HepG2 (cell line): ENCODE results near the gene NFKBIZ. TPM values are rescaled to one million over a fixed set of nuclear protein-coding genes. Genes with fewer than 3 reads are reported as not detected.

Experiments used
- EEA1 ChIP-seq: sonication (generic); formaldehyde crosslinking; IDR thresholded peaks from 2 replicates; pipeline ENCODE4 v1.5.1; 2020; ENCODE audit warnings: mild to moderate bottlenecking, missing genetic modification reagents, borderline replicate concordance
- ETV5 ChIP-seq: IDR thresholded peaks from 2 replicates; pipeline ENCODE4 v1.6.1; 2018; ENCODE audit warnings: missing biosample characterization, missing genetic modification reagents, inconsistent platforms, borderline replicate concordance
- KAT7 ChIP-seq: IDR thresholded peaks from 2 replicates; pipeline ENCODE4 v1.6.1; 2018; ENCODE audit warnings: borderline replicate concordance, missing compliant biosample characterization
- MED8 ChIP-seq: sonication (generic); formaldehyde crosslinking; IDR thresholded peaks from 2 replicates; pipeline ENCODE4 v1.8.1; 2023; ENCODE audit warnings: mild to moderate bottlenecking, missing genetic modification reagents; ENCODE audit not compliant: insufficient replicate concordance
- POLR2AphosphoS5 ChIP-seq: IDR thresholded peaks from 2 replicates; pipeline ENCODE4 v1.6.1; 2012; ENCODE audit warnings: low read depth, low read length
- SAFB2 ChIP-seq: sonication (generic); formaldehyde crosslinking; IDR thresholded peaks from 2 replicates; pipeline ENCODE4 v1.5.1; 2020; ENCODE audit warnings: missing genetic modification reagents, low read depth, mild to moderate bottlenecking, borderline replicate concordance
- SIX1 ChIP-seq: sonication (generic); formaldehyde crosslinking; IDR thresholded peaks from 2 replicates; pipeline ENCODE4 v1.4.0; 2020; ENCODE audit warnings: missing genetic modification reagents, borderline replicate concordance
- STAG1 ChIP-seq: sonication (generic); formaldehyde crosslinking; IDR thresholded peaks from 2 replicates; pipeline ENCODE4 v1.4.0; 2020; ENCODE audit warnings: missing genetic modification reagents
- XRCC5 ChIP-seq: fragments of 200-400 bp; formaldehyde crosslinking; optimal IDR thresholded peaks from 2 replicates; pipeline ENCODE3; 2017; ENCODE audit warnings: mild to moderate bottlenecking, low read length
- ZNF282 ChIP-seq: fragments of 450-650 bp; IDR thresholded peaks from 2 replicates; pipeline ENCODE4 v1.6.1; 2018; ENCODE audit not compliant: partially characterized antibody
- ZNF33A ChIP-seq: sonication (generic); formaldehyde crosslinking; IDR thresholded peaks from 2 replicates; pipeline ENCODE4 v1.5.1; 2020; ENCODE audit warnings: missing genetic modification reagents, mild to moderate bottlenecking, moderate library complexity, borderline replicate concordance
- ZNF431 ChIP-seq: sonication (generic); formaldehyde crosslinking; IDR thresholded peaks from 2 replicates; pipeline ENCODE4 v1.9.0; 2022; ENCODE audit warnings: missing genetic modification reagents, low read depth, mild to moderate bottlenecking, borderline replicate concordance
- ZNF572 ChIP-seq: sonication (generic); formaldehyde crosslinking; IDR thresholded peaks from 2 replicates; pipeline ENCODE4 v1.5.1; 2020; ENCODE audit warnings: mild to moderate bottlenecking, missing genetic modification reagents
- polyA plus RNA-seq, 8 experiments: library from polyadenylated mRNA; depleted of rRNA in 3 of 8; stranded (reverse) in 7 of 8; unstranded in 1 of 8; fragments of >200 nt; fragmentation: Illumina TruSeq in 4 of 8; extraction: Trizol in 4 of 8; gene quantifications; 2 replicates each; pipeline versions ENCODE4 v1.2.1 to v1.2.3, GENCODE V29; 2011 to 2016; ENCODE audit warnings: low read depth in 4 of 8, missing spikeins in 1 of 8, mixed read lengths in 1 of 8; ENCODE audit not compliant: insufficient read depth in 1 of 8
- total RNA-seq, 5 experiments: library from RNA; depleted of rRNA; stranded (reverse); fragments of >200 nt; fragmentation: Illumina TruSeq; extraction: Trizol; gene quantifications; 2 replicates each; pipeline ENCODE4 v1.2.3, GENCODE V29; 2016; ENCODE audit warnings: low read depth in 1 of 5
- TF ChIP-seq, protein P1 (sequence below): sonication (generic); formaldehyde crosslinking; IDR thresholded peaks from one replicate; pipeline ENCODE4 v1.5.1; 2020; ENCODE audit warnings: mild to moderate bottlenecking, missing genetic modification reagents; ENCODE audit errors: not compliant biosample characterization
- TF ChIP-seq, protein P2 (sequence below): sonication (generic); formaldehyde crosslinking; IDR thresholded peaks from 2 replicates; pipeline ENCODE4 v1.8.0; 2022; ENCODE audit warnings: mild to moderate bottlenecking, missing genetic modification reagents, moderate library complexity
- TF ChIP-seq, protein P3 (sequence below): IDR thresholded peaks from 2 replicates; pipeline ENCODE4 v1.6.1; 2012; ENCODE audit warnings: inconsistent platforms
- TF ChIP-seq, protein P4 (sequence below): sonication (generic); formaldehyde crosslinking; IDR thresholded peaks from 2 replicates; pipeline ENCODE4 v1.9.0; 2021; ENCODE audit warnings: missing genetic modification reagents, mild to moderate bottlenecking, borderline replicate concordance

Gene NFKBIZ
- total and polyA plus RNA-seq, 2 of the 13 experiments (the other 11 are each of a cell fraction or from before 2014, with no cell fraction given) = 25.9 to 60.6 TPM

DNA sequence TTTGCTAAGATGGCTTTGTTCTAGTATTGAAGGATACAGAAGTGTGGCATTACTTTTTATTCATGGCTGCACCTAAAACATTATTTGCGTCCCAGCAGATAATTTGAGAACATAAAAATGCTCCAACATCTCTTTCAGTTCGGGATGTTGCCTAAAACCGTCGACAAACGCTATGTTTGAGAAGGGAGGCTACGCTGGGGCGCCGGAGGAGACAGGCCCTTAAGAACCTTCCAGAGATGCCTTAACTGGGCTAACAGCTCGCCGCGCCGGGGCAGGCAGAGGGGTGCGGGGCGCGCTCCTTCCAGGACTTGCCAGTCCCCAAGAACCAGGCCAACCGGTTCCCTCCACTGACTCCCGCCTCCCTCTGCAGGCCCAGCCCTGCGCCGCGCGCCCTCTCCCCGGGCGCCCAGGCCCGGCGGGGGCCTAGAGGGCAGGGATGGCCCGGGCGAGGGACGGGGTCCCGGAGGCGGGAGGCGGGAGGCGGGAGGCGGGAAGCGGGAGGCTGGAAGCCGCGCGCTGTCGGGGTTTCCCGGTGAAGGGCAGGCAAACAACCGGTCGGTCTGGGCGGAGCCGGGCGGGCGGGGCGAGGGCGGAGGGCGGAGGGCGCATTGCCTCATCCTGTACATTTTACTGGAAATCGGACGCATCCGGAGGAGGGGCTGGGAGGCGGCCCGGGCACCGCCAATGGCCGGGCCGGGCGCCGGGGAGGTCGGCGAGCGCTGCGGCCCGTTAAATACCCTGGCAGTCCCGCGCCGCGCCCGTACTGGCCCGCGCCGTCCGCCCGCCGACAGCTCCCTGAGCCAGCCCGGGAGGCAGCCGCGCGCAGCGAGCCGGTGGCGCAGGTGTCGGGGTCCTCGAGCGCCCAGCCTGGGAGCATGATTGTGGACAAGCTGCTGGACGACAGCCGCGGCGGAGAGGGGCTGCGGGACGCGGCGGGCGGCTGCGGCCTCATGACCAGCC lies at the start of gene NFKBIZ (continued):
- TF ChIP-seq, protein P1, sequence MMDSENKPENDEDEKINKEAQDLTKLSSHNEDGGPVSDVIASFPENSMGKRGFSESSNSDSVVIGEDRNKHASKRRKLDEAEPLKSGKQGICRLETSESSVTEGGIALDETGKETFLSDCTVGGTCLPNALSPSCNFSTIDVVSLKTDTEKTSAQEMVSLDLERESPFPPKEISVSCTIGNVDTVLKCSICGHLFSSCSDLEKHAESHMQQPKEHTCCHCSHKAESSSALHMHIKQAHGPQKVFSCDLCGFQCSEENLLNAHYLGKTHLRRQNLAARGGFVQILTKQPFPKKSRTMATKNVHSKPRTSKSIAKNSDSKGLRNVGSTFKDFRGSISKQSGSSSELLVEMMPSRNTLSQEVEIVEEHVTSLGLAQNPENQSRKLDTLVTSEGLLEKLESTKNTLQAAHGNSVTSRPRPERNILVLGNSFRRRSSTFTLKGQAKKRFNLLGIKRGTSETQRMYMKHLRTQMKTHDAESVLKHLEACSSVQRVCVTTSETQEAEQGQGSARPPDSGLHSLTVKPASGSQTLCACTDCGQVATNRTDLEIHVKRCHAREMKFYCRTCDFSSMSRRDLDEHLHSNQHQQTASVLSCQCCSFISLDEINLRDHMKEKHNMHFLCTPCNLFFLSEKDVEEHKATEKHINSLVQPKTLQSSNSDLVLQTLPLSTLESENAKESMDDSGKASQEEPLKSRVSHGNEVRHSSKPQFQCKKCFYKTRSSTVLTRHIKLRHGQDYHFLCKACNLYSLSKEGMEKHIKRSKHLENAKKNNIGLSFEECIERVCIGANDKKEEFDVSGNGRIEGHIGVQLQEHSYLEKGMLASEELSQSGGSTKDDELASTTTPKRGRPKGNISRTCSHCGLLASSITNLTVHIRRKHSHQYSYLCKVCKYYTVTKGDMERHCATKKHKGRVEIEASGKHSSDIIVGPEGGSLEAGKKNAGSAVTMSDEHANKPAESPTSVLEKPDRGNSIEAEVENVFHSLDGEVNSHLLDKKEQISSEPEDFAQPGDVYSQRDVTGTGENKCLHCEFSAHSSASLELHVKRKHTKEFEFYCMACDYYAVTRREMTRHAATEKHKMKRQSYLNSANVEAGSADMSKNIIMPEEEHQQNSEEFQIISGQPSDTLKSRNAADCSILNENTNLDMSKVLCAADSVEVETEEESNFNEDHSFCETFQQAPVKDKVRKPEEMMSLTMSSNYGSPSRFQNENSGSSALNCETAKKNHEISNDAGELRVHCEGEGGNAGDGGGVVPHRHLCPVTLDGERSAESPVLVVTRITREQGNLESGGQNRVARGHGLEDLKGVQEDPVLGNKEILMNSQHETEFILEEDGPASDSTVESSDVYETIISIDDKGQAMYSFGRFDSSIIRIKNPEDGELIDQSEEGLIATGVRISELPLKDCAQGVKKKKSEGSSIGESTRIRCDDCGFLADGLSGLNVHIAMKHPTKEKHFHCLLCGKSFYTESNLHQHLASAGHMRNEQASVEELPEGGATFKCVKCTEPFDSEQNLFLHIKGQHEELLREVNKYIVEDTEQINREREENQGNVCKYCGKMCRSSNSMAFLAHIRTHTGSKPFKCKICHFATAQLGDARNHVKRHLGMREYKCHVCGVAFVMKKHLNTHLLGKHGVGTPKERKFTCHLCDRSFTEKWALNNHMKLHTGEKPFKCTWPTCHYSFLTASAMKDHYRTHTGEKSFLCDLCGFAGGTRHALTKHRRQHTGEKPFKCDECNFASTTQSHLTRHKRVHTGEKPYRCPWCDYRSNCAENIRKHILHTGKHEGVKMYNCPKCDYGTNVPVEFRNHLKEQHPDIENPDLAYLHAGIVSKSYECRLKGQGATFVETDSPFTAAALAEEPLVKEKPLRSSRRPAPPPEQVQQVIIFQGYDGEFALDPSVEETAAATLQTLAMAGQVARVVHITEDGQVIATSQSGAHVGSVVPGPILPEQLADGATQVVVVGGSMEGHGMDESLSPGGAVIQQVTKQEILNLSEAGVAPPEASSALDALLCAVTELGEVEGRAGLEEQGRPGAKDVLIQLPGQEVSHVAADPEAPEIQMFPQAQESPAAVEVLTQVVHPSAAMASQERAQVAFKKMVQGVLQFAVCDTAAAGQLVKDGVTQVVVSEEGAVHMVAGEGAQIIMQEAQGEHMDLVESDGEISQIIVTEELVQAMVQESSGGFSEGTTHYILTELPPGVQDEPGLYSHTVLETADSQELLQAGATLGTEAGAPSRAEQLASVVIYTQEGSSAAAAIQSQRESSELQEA (CRISPR knock-in tag) = no peak
- TF ChIP-seq ZNF33A (0 out of 2 replicates have a peak, but pooled peaks have one; percentile 17), ZNF282 (no peak), POLR2AphosphoS5 (peak; percentile 94), KAT7 (CRISPR knock-in tag) (peak; percentile 41; the same call in 1 of the 2 replicates), XRCC5 (no peak), ZNF431 (CRISPR knock-in tag) (no peak; the same call in 1 of the 2 replicates), EEA1 (CRISPR knock-in tag) (no peak; the same call in 1 of the 2 replicates), SAFB2 (CRISPR knock-in tag) (peak; percentile 46; the same call in 1 of the 2 replicates), ZNF572 (CRISPR knock-in tag) (no peak), SIX1 (no peak), MED8 (CRISPR knock-in tag) (peak; percentile 77), ETV5 (peak; percentile 86), STAG1 (CRISPR knock-in tag) (peak; percentile 21; the same call in 1 of the 2 replicates)
- TF ChIP-seq, protein P2, sequence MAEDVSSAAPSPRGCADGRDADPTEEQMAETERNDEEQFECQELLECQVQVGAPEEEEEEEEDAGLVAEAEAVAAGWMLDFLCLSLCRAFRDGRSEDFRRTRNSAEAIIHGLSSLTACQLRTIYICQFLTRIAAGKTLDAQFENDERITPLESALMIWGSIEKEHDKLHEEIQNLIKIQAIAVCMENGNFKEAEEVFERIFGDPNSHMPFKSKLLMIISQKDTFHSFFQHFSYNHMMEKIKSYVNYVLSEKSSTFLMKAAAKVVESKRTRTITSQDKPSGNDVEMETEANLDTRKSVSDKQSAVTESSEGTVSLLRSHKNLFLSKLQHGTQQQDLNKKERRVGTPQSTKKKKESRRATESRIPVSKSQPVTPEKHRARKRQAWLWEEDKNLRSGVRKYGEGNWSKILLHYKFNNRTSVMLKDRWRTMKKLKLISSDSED = no peak
- TF ChIP-seq, protein P3, sequence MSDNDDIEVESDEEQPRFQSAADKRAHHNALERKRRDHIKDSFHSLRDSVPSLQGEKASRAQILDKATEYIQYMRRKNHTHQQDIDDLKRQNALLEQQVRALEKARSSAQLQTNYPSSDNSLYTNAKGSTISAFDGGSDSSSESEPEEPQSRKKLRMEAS = peak; percentile 85
- TF ChIP-seq, protein P4, sequence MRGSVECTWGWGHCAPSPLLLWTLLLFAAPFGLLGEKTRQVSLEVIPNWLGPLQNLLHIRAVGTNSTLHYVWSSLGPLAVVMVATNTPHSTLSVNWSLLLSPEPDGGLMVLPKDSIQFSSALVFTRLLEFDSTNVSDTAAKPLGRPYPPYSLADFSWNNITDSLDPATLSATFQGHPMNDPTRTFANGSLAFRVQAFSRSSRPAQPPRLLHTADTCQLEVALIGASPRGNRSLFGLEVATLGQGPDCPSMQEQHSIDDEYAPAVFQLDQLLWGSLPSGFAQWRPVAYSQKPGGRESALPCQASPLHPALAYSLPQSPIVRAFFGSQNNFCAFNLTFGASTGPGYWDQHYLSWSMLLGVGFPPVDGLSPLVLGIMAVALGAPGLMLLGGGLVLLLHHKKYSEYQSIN (CRISPR knock-in tag) = no peak
